ENCODE measurements around the gene CLIP1.

The CLIP1 gene

GRCh38 chr12:122227341-122227740 is 195.1 kb downstream of the CLIP1 start:
- no peak for DNase-seq
- Histone ChIP-seq H3K79me2 (ENCODE audit: low read length) (peaks cover 27% of the 10 kb centered on the region), H3K4me2 (ENCODE audit: low read depth, low read length) (no peak overlapping the region), H4K20me1 (ENCODE audit: insufficient read depth, low read length) (no peaks in the 10 kb centered on the region), H3K4me3 (ENCODE audit: low read length) (no peak overlapping the region), H2AFZ (ENCODE audit: low read length) (no peak overlapping the region), H3K9ac (ENCODE audit: low read length) (no peak overlapping the region), H3K27me3 (replicated peaks; ENCODE audit: insufficient read depth, low read length) (no peaks in the 10 kb centered on the region), H3K36me3 (replicated peaks; ENCODE audit: insufficient read depth, low read length) (no peaks in the 10 kb centered on the region), H3K9me3 (replicated peaks; ENCODE audit: insufficient read depth, low read length) (no peaks in the 10 kb centered on the region), H3F3A (ENCODE audit: insufficient read depth, low read length) (no peaks in the 10 kb centered on the region), H3K27ac (ENCODE audit: low read length) (no peak overlapping the region), H3K4me1 (ENCODE audit: low read length) (0 out of 2 replicates have a peak, but pooled peaks cover 3% of the 10 kb centered on the region), H3K9me2 (replicated peaks; ENCODE audit: insufficient read depth, low read length) (no peaks in the 10 kb centered on the region)
- TF ChIP-seq EZH2 (optimal IDR thresholded peaks at IDR 0.05; ENCODE audit: low read depth, low read length) (no peak), EZH2phosphoT487 (IDR thresholded peaks at IDR 0.05; ENCODE audit: low read length) (no peak), CTCF (IDR thresholded peaks at IDR 0.05; ENCODE audit: low read length) (no peak)

GRCh38 chr12:122226366-122227125 is 195.9 kb downstream of the CLIP1 start:
- no peak overlapping the region for H3K9ac ChIP-seq (ENCODE audit: low read length)
- DNase-seq, result no peak
- H3K4me2 ChIP-seq (ENCODE audit: low read depth, low read length), result peak overlapping the region; percentile 57
- no peaks in the 10 kb centered on the region for H3K36me3 ChIP-seq (replicated peaks; ENCODE audit: insufficient read depth, low read length)
- no peaks in the 10 kb centered on the region for H3F3A ChIP-seq (ENCODE audit: insufficient read depth, low read length)
- no peaks in the 10 kb centered on the region for H3K9me2 ChIP-seq (replicated peaks; ENCODE audit: insufficient read depth, low read length)
- no peak overlapping the region for H3K27ac ChIP-seq (ENCODE audit: low read length)
- H3K79me2 ChIP-seq (ENCODE audit: low read length), result peaks cover 30% of the 10 kb centered on the region
- 0 out of 2 replicates have a peak, but pooled peaks cover 3% of the 10 kb centered on the region for H3K4me1 ChIP-seq (ENCODE audit: low read length)
- no peak for TF ChIP-seq EZH2 (optimal IDR thresholded peaks at IDR 0.05; ENCODE audit: low read depth, low read length)
- no peak for TF ChIP-seq CTCF (IDR thresholded peaks at IDR 0.05; ENCODE audit: low read length)
- no peak for TF ChIP-seq EZH2phosphoT487 (IDR thresholded peaks at IDR 0.05; ENCODE audit: low read length)
- H3K4me3 ChIP-seq (ENCODE audit: low read length), result peak overlapping the region; percentile 29; the same call in 1 of the 2 replicates
- no peaks in the 10 kb centered on the region for H3K9me3 ChIP-seq (replicated peaks; ENCODE audit: insufficient read depth, low read length)
- H3K27me3 ChIP-seq (replicated peaks; ENCODE audit: insufficient read depth, low read length), result no peaks in the 10 kb centered on the region
- no peaks in the 10 kb centered on the region for H4K20me1 ChIP-seq (ENCODE audit: insufficient read depth, low read length)
- 0 out of 2 replicates have a peak overlapping the region, but pooled peaks have one; percentile 31 for H2AFZ ChIP-seq (ENCODE audit: low read length)

- H3K9ac ChIP-seq (ENCODE audit: low read length), result peak within 1 kb of the TSS; percentile 78
- H2AFZ ChIP-seq (ENCODE audit: low read length), result peak within 1 kb of the TSS; percentile 69; the same call in 1 of the 2 replicates
- no peaks in the 10 kb centered on the region for H3K36me3 ChIP-seq (replicated peaks; ENCODE audit: insufficient read depth, low read length)
- H3K9me3 ChIP-seq (replicated peaks; ENCODE audit: insufficient read depth, low read length), result no peaks in the 10 kb centered on the region
- no peaks in the 10 kb centered on the region for H3K9me2 ChIP-seq (replicated peaks; ENCODE audit: insufficient read depth, low read length)
- 0 out of 2 replicates have a peak, but pooled peaks cover 3% of the 10 kb centered on the region for H3K4me1 ChIP-seq (ENCODE audit: low read length)
- peak within 1 kb of the TSS; percentile 57 for H3K4me2 ChIP-seq (ENCODE audit: low read depth, low read length)
- H4K20me1 ChIP-seq (ENCODE audit: insufficient read depth, low read length), result no peaks in the 10 kb centered on the region
- TF ChIP-seq EZH2phosphoT487 (IDR thresholded peaks at IDR 0.05; ENCODE audit: low read length), result no peak
- no peak for TF ChIP-seq EZH2 (optimal IDR thresholded peaks at IDR 0.05; ENCODE audit: low read depth, low read length)
- TF ChIP-seq CTCF (IDR thresholded peaks at IDR 0.05; ENCODE audit: low read length), result no peak
- DNase-seq, result peak; percentile 96
- H3K4me3 ChIP-seq (ENCODE audit: low read length), result peak within 1 kb of the TSS; percentile 85
- H3K27ac ChIP-seq (ENCODE audit: low read length), result peak within 1 kb of the TSS; percentile 88
- no peaks in the 10 kb centered on the region for H3F3A ChIP-seq (ENCODE audit: insufficient read depth, low read length)
- peaks cover 35% of the 10 kb centered on the region for H3K79me2 ChIP-seq (ENCODE audit: low read length)
- no peaks in the 10 kb centered on the region for H3K27me3 ChIP-seq (replicated peaks; ENCODE audit: insufficient read depth, low read length)
These were observed 196.6 kb downstream of the CLIP1 start, which contains the start of gene DIABLO for GRCh38 chr12:122225683-122226365. DIABLO (minus strand) TSS chr12:122226052; CDS start chr12:122226014, 38 bp downstream.
